Epithelial cell of prostate (primary cell): ENCODE measurements around the gene OSBPL5.

ENCODE experiments used
- DNase-seq: peaks from one replicate; pipeline ENCODE4 v3.0.0-alpha.2; 2011; ENCODE audit warnings: low read depth, low spot score
- H3K27ac ChIP-seq: fragments of 450-650 bp; 2 replicates; pipeline ENCODE4 v1.5.1; 2017; ENCODE audit warnings: mild to moderate bottlenecking

OSBPL5 gene

GRCh38 chr11:3165152-3165705, at the start of gene OSBPL5:
OSBPL5 (minus strand) TSS chr11:3165310; CDS start chr11:3129148, 36,162 bp downstream.
- H3K27ac ChIP-seq, result no peak within 1 kb of the TSS

GRCh38 chr11:3214420-3214699, 49.2 kb upstream of the OSBPL5 start:
- DNase-seq, result no peak
- H3K27ac ChIP-seq, result no peak overlapping the region

More at GRCh38 chr11:3165152-3165705, at the start of gene OSBPL5:
- no peak for DNase-seq

- H3K27ac ChIP-seq, result no peak overlapping the region
Observed at GRCh38 chr11:3213659-3214419, 48.7 kb upstream of the OSBPL5 start.

GRCh38 chr11:3208272-3208671, 43.2 kb upstream of the OSBPL5 start:
- DNase-seq, result no peak
- H3K27ac ChIP-seq, result no peak overlapping the region

More at GRCh38 chr11:3213659-3214419, 48.7 kb upstream of the OSBPL5 start:
- no peak for DNase-seq

GRCh38 chr11:3207526-3208189, 42.5 kb upstream of the OSBPL5 start:
- no peak overlapping the region for H3K27ac ChIP-seq
- DNase-seq, result no peak

- DNase-seq, result no peak
- no peak overlapping the region for H3K27ac ChIP-seq
Observed at GRCh38 chr11:3206922-3207204, 41.8 kb upstream of the OSBPL5 start.

GRCh38 chr11:3206156-3206921, 41.2 kb upstream of the OSBPL5 start:
- no peak overlapping the region for H3K27ac ChIP-seq
- no peak for DNase-seq

- DNase-seq, result no peak
- no peak overlapping the region for H3K27ac ChIP-seq
Observed at GRCh38 chr11:3205261-3206155, 40.4 kb upstream of the OSBPL5 start.

- no peak for DNase-seq
- no peak overlapping the region for H3K27ac ChIP-seq
Observed at GRCh38 chr11:3204141-3205015, 39.3 kb upstream of the OSBPL5 start.

GRCh38 chr11:3203221-3204043, 38.3 kb upstream of the OSBPL5 start:
- no peak overlapping the region for H3K27ac ChIP-seq
- no peak for DNase-seq

- H3K27ac ChIP-seq, result no peak overlapping the region
- DNase-seq, result no peak
Observed at GRCh38 chr11:3202759-3203158, 37.6 kb upstream of the OSBPL5 start.

- DNase-seq, result no peak
- no peak overlapping the region for H3K27ac ChIP-seq
Observed at GRCh38 chr11:3202305-3202704, 37.2 kb upstream of the OSBPL5 start.

- H3K27ac ChIP-seq, result no peak overlapping the region
- DNase-seq, result no peak
Observed at GRCh38 chr11:3201677-3202181, 36.6 kb upstream of the OSBPL5 start.

GRCh38 chr11:3201112-3201581, 36.0 kb upstream of the OSBPL5 start:
- no peak overlapping the region for H3K27ac ChIP-seq
- DNase-seq, result no peak

GRCh38 chr11:3200388-3201111, 35.4 kb upstream of the OSBPL5 start:
- DNase-seq, result no peak
- H3K27ac ChIP-seq, result no peak overlapping the region

GRCh38 chr11:3199537-3200295, 34.6 kb upstream of the OSBPL5 start:
- H3K27ac ChIP-seq, result no peak overlapping the region
- no peak for DNase-seq

GRCh38 chr11:3198815-3199214, 33.7 kb upstream of the OSBPL5 start:
- H3K27ac ChIP-seq, result no peak overlapping the region
- DNase-seq, result no peak
